ENCODE measurements around the gene GREB1. TPM values are rescaled to one million over a fixed set of nuclear protein-coding genes. Genes with fewer than 3 reads are reported as not detected.

GREB1 gene
- total and polyA plus RNA-seq, 12 donors, result 2.2 to 26.2 (median 3.7) TPM

DNA sequence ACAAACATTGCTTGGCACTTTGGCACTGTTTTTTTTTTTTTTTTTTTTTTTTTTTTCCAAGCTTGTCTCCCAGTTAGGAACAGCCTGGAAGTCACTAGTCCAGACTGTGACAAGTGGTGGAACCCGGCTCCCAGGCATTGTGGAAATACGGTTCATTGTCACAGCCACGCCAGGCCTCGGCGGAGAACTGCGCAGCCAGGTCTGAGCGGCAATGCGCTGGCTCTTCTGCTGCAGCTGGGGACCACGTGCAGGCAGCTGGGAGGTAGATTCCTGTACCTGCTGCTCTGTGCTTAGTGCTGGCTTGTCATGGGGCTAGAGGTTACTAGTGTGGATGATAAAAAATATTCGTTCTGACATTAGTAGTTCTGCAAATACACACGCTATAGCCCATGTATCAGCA, 131.2 kb downstream of the GREB1 start:
- H3K27ac ChIP-seq, result no peak overlapping the region
- no peak for DNase-seq
- H3K4me1 ChIP-seq (replicated peaks in 1 of 2), result peaks cover 0 to 7% of the 10 kb centered on the region in 2 donors
- 81 to 89% (median 85%) methylated on average over 11 of the region's 11 CpGs for WGBS, 4 donors
- H3K27me3 ChIP-seq, result peaks cover 3% of the 10 kb centered on the region
- TF ChIP-seq, protein P1, sequence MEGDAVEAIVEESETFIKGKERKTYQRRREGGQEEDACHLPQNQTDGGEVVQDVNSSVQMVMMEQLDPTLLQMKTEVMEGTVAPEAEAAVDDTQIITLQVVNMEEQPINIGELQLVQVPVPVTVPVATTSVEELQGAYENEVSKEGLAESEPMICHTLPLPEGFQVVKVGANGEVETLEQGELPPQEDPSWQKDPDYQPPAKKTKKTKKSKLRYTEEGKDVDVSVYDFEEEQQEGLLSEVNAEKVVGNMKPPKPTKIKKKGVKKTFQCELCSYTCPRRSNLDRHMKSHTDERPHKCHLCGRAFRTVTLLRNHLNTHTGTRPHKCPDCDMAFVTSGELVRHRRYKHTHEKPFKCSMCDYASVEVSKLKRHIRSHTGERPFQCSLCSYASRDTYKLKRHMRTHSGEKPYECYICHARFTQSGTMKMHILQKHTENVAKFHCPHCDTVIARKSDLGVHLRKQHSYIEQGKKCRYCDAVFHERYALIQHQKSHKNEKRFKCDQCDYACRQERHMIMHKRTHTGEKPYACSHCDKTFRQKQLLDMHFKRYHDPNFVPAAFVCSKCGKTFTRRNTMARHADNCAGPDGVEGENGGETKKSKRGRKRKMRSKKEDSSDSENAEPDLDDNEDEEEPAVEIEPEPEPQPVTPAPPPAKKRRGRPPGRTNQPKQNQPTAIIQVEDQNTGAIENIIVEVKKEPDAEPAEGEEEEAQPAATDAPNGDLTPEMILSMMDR (IDR thresholded peaks at IDR 0.05), result no peak
- no peak for TF ChIP-seq POLR2A (IDR thresholded peaks at IDR 0.05)
- H3K4me3 ChIP-seq, result no peak overlapping the region
- no peaks in the 10 kb centered on the region for H3K9me3 ChIP-seq (replicated peaks in 1 of 3)
- intact Hi-C loops (cut with DNase I), result no loop called here
- no peaks in the 10 kb centered on the region for H3K36me3 ChIP-seq (replicated peaks in 1 of 2)

DNA sequence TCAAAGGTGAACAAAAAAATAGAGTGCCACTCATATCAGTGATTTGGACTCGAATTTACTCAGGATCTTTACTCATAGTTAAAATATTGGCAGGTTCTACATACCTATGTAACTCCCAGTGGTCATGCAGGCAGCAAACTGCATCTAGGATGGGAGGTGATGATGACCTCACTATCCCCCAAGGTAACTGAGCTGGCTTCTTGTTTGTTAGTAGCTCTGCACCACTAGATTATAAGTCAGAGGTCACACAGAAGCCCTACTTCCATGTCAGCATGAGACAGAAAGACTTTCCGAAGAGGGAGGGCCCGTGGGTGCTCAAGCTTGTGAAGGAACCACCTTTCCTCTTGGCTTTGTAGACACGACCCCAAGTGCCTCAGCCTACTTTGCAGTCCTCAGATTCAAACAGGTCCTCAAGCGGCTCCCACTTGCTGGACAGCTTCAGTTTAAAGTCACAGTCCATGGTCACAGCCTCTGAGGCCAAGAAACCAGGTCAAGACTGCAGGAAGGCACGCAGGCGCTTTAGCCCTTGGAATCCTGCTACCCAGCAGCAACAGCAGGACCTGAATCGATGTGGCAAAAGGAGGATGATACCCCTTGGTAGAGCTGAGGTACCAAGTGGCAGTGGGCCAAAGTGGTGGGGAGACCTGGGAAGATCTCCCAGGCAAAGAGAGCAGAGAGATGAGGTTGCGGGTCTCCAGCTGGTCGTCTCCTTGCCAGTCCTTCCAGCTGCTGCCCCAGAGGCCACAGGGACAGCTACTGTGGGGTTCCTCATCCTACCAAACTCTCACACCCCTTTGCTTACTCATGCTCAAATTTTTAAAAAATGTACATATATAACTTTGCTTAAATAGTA, 131.9 kb downstream of the GREB1 start:
- no peak overlapping the region for H3K4me3 ChIP-seq
- WGBS, 4 donors, result 74 to 81% (median 78%) methylated on average over 8 to 10 of the region's 10 CpGs
- H3K4me1 ChIP-seq (replicated peaks in 1 of 2), result peaks cover 0 to 11% of the 10 kb centered on the region in 2 donors
- no peaks in the 10 kb centered on the region for H3K27me3 ChIP-seq
- DNase-seq, result no peak
- no peaks in the 10 kb centered on the region for H3K36me3 ChIP-seq (replicated peaks in 1 of 2)
- no peaks in the 10 kb centered on the region for H3K9me3 ChIP-seq (replicated peaks in 1 of 3)
- no peak for TF ChIP-seq POLR2A (IDR thresholded peaks at IDR 0.05)
- TF ChIP-seq, protein P1 (IDR thresholded peaks at IDR 0.05), result no peak
- H3K27ac ChIP-seq, result no peak overlapping the region
- intact Hi-C loops (cut with DNase I), result no loop called here

DNA sequence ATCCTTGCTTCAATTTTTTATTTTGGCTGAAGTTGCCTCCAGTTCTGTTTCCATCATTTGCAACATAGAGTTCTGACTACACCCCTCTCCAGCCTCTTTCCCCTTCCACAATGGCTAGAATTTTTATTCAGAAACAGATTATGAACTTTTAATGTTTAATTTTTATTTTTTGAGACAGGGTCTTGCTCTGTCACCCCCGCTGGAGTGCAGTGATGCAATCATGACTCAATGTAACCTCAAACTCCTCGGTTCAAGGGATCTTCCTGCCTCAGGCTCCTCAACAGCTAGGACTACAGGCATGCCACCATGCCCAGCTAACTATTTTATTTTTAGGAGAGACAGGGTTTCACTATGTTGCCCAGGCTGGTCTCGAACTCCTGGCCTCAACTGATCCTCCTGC, 133.3 kb downstream of the GREB1 start:
- 71 to 90% (median 78%) methylated on average over 3 of the region's 3 CpGs for WGBS, 4 donors
- Histone ChIP-seq H3K27ac (no peak overlapping the region), H3K27me3 (no peaks in the 10 kb centered on the region), H3K9me3 (replicated peaks in 1 of 3) (no peaks in the 10 kb centered on the region), H3K4me1 (replicated peaks in 1 of 2) (peaks cover 0 to 11% of the 10 kb centered on the region in 2 donors), H3K4me3 (no peak overlapping the region), H3K36me3 (replicated peaks in 1 of 2) (no peaks in the 10 kb centered on the region)
- no peak for TF ChIP-seq POLR2A (IDR thresholded peaks at IDR 0.05)
- TF ChIP-seq, protein P1 (IDR thresholded peaks at IDR 0.05), result no peak
- DNase-seq, result no peak
- intact Hi-C loops (cut with DNase I), result no loop called here

DNA sequence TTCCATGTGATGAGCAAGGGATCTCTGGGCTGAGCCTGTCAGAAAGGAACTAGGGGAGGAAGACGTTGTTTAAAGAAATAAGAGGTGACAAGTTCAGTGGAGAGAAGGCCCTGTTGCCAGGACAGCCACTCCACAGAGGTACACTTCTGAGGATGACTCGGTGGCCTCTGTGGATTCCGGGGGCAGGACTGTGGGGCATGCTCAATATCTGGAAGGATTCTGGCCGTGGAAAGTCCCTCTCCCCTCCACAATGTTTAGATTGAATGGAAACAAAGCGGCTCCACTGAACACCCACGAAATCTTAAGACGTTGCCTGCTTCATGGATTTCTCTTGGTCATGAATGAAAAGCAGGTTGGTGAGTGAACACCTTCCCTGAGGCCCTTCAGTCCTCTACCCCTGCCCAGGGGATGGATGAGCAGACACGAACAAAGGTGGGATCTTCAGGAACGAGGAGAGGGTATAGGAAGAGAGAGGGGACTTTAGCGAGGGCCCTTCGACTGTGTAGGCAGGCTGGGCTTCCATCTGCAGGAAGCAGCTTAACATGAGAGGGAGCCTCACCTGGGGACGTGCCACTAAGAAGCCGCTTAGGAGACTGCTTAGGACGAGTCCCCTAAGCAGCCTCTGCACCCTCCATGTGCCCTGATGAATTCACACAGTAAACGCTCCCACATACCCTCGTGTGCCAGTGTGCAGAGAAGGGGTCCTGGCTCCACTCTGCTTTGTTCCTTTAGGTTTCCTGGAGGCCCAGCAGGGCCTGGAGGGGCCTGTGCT, 134.2 kb downstream of the GREB1 start:
- intact Hi-C loops (cut with DNase I), result no loop called here
- Histone ChIP-seq H3K27me3 (no peaks in the 10 kb centered on the region), H3K4me3 (no peak overlapping the region), H3K36me3 (replicated peaks in 1 of 2) (no peaks in the 10 kb centered on the region), H3K4me1 (replicated peaks in 1 of 2) (peaks cover 0 to 11% of the 10 kb centered on the region in 2 donors), H3K9me3 (replicated peaks in 1 of 3) (no peaks in the 10 kb centered on the region), H3K27ac (no peak overlapping the region)
- WGBS, 4 donors, result 73 to 82% (median 79%) methylated on average over 16 of the region's 16 CpGs
- DNase-seq, result no peak
- TF ChIP-seq, protein P1 (IDR thresholded peaks at IDR 0.05), result no peak
- TF ChIP-seq POLR2A (IDR thresholded peaks at IDR 0.05), result no peak
